ENCODE data around the gene RTBDN.

- TF ChIP-seq EZH2 (IDR thresholded peaks at IDR 0.05; ENCODE audit: low read depth, low read length, severe bottlenecking) (peak; percentile 17), SP1 (IDR thresholded peaks at IDR 0.05; ENCODE audit: low read depth, low read length) (no peak), SIN3A (conservative IDR thresholded peaks at IDR 0.05 in 1 of 2, IDR thresholded peaks at IDR 0.05 in 1 of 2; ENCODE audit: low read depth in 1 of 2, low read length in 2 of 2) (no peak), MAX (IDR thresholded peaks at IDR 0.05) (no peak), CTCF (IDR thresholded peaks at IDR 0.05; ENCODE audit: control extremely low read depth in 1 of 3, insufficient read depth in 1 of 3, low read depth in 1 of 3, low read length in 3 of 3) (no peak), USF2 (IDR thresholded peaks at IDR 0.05; ENCODE audit: low read length) (no peak), POU5F1 (IDR thresholded peaks at IDR 0.05; ENCODE audit: low read depth, low read length) (no peak), HDAC6 (IDR thresholded peaks at IDR 0.05; ENCODE audit: low read depth, low read length) (no peak), YY1 (IDR thresholded peaks at IDR 0.05; ENCODE audit: low read depth, low read length) (no peak), TAF1 (IDR thresholded peaks at IDR 0.05; ENCODE audit: low read depth, low read length) (no peak), PHF8 (conservative IDR thresholded peaks at IDR 0.05; ENCODE audit: low read depth, low read length) (no peak)
These were observed 788 bp upstream of the RTBDN start for GRCh38 chr19:12834976-12835757.

All from H1 (cell line).